CD4-positive, alpha-beta T cell treated with Interleukin-6 for 4 hours (primary cell): ENCODE measurements around the gene CPSF7.

Experiments used
- DNase-seq: peaks from one replicate; pipeline ENCODE4 v3.0.0-alpha.2; 2020; ENCODE audit warnings: mixed read lengths

Gene CPSF7

DNA sequence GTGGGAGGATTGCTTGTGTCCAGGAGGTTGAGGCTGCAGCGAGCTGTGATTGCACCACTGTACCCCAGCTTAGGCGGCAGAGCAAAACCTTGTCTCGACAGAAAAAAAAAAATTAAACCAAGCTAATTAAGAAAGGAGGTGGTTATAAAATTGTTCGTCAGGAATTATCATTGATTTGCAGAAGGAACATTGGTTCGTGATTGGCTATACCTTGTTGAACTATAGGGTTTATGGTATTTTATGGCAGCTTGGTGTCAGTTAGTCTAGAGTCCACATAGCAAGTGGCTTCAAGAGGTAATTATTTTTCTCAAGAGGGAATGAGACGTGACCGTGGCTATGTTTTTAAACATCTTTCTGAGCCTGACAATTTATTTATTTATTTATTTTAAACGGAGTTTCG is 48.9 kb downstream of the CPSF7 start:
- DNase-seq, result no peak

DNA sequence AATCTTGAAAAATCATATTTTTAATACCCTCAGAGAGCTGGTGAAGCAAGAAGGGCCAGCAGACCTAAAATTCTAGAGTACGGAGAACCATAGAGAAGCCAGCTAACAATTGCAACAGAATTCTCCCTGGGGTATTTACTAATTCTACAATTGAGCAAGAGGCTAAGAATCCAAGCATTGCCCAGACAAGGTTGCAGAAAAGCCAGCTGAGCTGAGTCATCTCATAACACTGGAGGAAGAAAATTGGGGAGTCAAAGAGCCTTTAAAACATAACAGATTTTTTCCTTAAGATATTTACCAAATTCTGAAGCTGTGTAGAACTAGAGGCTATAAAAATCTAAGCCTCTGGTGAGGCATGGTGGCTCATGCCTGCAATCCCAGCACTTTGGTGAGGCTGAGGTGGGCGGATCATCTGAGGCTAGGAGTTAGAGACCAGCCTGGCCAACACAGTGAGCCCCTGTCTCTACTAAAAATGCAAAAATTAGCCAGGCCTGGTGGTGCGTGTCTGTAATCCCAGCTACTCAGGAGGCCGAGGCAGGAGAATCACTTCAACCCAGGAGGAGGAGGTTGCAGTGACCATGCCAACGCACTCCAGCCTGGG is 51.0 kb downstream of the CPSF7 start:
- no peak for DNase-seq

DNA sequence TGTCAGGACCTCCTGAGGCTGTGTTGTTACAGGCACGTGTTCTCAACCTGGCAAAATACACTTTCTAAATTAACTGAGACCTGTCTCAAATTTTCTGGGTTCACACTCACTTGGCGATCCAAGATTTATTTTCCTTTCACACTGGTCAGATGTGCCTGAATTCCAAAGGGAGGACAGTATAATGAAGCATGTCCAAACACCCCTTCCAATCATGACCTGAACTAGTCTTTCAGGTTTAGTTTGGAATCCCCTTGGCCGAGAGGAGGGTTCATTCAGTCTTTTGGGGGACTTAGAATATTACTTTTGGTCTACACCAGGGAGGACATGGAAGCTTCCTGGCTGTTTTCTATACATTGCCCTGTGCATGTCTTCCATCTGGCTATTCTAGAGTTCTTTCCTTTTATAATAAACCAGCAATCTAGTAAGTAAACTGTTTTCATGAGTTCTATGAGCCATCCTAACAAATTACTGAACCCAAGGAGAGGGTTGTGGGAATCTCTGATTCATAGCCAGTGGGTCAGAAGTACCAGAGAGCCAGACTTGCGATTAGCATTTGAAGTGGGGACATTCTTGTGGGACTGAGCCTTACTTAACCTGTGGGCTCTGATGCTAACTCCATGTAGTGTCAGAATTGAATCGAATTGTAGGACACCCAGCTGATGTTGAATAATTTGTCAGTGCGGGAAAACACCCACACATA is 52.2 kb downstream of the CPSF7 start:
- no peak for DNase-seq

DNA sequence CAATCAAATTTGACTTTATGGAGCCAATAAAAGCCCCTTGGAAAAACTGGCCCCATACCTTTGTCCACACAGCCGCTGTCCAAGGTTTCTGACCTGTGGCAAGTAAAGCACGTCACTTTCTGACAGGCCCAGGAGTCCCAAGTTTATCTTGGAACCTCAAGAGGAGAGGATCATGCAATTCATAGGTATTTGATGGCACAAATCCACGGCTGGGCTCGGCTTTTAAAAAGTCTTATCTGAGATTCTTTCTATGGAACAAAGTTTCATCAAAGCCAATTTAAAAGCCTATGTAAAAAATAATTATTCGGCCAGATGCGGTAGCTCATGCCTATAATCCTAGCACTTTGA is 54.0 kb downstream of the CPSF7 start:
- no peak for DNase-seq

DNA sequence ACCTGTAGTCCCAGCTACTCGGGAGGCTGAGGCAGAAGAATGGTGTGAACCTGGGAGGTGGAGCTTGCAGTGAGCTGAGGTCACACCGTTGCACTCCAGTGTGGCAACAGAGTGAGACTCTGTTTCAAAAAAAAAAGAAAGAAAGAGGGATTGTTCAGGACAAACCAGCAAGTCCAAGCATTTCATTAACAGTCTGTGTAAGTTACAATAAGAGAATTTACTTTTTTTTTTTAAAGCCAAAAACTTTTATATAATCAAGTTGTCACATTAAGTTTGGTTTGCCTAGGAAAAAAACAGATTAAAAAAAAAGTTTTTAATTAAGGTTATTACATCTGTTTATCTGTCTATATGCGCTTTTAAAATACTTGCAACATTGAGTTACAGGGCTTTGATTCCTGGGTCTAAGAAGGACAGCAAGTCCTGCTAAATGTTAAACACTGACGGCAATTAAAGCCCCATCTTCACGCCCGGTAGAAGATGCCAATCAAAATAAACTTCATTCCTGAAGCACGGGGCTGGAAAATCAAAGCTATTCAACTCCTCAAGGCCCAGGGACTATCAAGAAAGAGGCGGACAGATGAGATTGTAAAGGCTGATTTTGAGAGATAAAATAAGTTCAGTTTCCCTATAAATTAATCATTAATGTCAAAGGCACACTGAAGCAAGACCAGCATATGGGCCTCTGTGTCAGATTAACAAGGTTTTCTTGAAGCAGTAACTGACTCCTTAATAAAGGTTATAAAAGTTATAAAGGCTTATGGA is 56.9 kb downstream of the CPSF7 start:
- no peak for DNase-seq

DNA sequence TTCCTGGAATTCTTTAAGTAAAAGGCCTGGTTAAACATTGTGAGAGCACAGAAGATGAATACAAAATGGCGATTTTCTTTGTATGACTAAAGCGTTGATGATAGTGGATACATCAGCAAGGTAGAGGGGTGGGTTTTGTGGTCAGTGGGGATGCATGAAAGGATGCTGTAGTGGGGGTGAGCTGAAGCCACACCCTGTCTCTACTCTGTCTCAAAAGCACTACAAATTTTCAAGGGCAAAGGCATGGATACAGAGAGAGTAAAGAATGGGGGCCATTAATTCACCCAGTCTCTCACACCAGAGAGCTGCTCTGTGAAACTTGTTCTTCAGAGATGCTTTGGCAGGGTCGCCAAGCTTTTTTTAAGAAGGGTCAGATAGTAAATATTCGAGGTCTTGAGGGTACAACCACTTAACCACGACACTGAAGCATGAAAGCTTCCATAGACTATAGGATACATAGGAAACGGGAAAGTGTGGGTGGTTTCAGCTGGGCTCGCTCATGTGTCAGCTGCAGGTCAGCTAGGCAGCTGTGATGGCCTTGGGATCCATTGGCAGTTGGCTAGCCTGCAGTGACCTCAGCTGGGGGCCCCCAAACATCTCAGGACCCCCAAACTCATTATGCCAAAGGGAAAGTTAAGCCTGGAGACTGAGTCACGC is 59.3 kb downstream of the CPSF7 start:
- DNase-seq, result no peak

DNA sequence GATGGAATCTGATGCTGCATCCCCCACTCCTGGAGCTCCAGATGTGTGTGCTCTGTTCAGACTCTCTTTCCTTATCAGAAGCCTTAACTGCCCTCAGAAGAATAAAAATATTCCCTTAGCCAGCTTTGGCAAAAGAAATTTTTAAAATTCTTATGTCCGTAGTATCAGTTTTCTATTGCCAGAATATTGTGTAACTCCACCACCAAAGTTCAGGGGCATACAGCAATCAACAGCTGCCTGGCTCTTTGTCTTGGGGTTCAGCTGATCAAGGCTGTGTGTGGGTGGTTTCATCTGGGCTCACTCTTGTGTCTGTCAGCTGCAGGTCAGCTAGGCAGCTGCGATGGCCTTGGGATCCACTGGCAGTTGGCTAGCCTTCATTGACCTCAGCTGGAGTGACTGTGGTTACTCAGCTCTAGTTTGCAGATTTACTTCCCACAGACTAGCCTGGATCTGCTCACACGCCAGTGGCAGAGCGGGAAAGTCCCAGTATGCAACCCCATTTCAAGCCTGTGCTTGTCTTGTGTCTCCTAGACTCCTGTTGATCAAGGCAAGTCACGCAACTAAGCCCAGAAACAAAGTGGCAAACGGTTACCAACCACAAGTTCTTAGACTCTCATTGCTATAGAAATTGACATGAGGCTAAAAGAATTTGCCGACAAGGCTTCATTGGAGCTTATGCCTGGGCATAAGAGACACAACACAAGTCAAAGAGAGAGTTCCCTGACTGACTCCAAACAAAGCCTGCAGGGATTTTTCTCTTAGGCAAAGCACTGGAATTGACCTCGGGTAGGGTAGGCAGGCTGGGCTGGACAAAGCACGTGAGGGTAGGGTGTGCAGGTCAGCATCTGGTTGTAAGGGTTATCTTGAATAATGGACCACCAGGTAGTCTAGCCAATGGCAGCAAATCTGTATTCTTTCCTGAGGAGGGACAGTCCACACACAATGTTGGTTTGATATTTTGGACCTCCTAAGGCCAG is 60.1 kb downstream of the CPSF7 start:
- no peak for DNase-seq

DNA sequence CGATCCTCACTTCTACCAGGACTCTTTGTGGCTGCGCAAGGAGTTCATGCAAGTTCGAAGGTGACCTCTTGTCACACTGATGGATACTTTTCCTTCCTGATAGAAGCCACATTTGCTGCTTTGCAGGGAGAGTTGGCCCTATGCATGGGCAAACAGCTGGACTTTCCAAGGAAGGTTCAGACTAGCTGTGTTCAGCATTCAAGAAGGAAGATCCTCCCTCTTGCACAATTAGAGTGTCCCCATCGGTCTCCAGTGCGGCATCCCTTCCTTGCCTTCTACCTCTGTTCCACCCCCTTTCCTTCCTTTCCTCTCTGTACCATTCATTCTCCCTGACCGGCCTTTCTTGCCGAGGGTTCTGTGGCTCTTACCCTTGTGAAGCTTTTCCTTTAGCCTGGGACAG is 61.1 kb downstream of the CPSF7 start:
- DNase-seq, result no peak

DNA sequence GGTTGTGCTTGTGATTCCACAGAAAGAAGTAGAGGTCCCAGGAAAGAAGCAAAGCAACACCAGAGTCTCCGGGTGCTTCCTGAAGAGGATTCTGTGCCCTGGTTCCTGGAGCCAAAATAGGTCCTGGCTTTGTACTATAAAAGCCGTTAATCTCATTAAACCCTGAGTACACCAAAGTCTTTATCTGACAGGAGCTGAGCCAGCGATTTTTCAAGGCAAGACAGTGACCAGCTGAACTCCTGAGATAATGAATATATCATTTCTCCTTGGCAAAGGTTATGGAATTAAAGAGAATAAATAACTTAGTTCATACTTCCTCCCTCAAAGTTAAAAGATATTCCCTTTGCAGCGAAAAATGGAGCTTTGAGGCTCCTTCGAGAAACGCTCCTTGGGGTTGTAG is 62.4 kb downstream of the CPSF7 start:
- no peak for DNase-seq

DNA sequence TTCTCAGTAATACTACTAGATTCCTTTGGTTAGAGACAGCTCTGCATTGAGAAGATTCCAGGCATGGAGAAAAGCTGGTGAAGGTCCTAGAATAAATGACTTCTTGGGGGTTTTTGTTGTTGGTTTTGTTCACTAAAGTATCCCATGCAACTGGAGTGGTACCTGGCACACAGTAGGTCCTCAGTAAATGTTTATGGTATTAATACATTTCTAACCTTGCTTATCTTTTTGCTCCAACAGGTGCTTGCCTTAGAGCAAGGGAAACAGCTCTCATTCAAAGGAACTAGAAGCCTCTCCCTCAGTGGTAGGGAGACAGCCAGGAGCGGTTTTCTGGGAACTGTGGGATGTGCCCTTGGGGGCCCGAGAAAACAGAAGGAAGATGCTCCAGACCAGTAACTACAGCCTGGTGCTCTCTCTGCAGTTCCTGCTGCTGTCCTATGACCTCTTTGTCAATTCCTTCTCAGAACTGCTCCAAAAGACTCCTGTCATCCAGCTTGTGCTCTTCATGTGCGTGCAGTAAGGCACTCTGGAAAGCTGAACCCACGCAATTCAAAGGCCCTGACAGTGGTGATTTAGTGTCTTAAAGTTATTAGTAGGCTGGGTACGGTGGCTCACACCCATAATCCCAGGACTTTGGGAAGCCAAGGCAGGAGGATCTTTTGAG is 65.6 kb downstream of the CPSF7 start:
- no peak for DNase-seq

DNA sequence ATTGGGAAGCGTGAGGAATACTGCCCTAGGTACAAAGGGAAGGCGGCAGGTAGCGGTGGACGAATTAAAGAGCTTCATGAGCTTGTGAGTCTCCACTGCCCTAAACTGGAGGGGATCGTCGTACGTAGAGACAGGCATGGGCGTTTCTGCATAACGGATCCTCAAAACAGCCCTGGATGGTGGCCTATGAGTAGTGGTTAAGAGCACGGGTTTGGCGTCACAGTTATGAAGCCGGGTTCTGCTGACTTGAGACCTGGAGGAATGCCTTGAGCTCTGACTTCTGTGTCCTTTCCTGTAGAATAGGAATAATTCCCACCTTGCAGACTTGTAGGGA is 67.3 kb downstream of the CPSF7 start:
- no peak for DNase-seq

DNA sequence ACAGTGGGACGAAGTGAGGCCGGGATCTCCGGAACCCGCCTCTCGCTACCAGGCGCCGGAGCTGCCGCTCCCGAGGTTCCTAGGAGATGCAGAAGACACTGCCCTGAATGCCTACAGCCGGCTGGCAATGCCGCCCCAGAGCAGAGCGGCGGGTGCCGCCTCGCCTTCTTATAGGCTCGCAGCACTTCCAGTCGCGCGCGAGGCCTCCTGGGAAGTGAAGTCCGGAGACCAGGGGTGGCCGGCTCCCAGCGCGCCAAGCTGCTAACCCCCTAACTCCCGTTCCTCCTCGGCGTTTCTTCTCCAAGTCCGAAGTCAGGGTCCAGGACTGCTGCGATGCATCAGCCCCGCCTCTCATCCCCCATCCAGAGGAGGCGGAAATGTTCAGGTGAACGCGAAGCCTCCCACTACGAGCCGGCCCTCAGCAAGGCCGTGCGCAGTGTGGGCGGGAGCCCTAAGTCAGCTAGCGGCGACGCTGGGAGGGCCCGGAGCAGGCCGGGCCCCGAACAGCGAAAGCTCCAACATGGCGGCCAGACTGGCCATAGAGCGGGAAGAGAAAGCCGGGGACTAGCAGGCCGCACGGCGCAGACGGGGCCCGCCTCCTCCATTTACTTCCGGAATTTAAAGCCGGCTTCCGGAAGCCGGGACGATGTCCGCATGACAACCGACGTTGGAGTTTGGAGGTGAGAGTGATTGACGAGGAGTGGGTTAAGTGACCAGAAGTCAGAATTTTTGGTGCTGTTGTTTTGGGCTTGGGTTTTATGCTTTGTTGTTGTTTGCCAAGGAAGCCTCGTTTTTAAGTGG is 67.8 kb downstream of the CPSF7 start, which contains the start of the genes CYB561A3 and TMEM138:
TSS of gene CYB561A3 (minus strand) at position 142 of the 801 bp plus-strand sequence. CDS start 5,169 bp downstream, outside the sequence.
TSS of gene TMEM138 (plus strand) at position 634 of the 801 bp plus-strand sequence. CDS start 2,017 bp downstream, outside the sequence.
- DNase-seq, result peak; percentile 90

DNA sequence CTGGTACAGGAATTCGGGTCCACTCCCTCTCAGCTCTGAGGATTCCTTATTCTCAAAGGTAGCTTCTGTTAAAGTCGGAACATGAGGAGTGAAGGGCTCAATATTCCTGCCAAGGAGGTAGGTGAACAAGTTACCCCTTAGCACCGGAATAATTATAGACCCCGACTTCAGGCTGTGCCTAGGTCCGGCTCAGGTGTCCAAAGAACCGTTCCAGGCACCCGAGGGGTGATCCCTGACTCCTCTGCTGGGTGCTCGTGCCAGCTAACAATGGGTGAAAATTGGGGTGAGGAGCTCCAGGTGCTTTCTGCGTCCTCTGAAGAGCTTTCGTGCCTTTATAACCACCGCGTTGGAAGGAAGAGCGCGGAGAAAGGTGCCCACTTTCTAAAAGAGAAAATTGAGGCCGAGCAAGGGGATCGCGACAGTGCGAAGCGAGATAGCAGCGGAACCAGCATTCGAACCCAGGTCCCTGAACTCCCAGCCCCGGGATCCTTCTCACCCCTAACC is 68.5 kb downstream of the CPSF7 start:
- no peak for DNase-seq

DNA sequence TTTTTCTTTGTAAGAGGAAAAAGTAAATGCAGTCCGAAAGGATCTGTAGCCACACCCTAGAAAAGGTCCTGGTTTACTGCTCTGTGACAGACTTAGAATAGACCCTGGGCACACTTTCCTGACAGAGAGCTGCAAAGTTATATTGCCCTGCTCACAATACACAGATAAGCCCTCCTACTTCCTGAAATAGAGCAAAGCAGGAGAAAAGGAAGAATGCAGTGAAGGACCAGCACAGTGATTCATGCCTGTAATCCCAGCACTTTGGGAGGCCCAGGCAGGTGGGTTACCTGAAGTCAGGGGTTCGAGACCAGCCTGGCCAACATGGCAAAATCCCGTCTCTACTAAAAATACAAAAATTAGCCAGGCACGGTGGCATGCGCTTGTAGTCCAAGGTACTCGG is 70.3 kb downstream of the CPSF7 start:
- no peak for DNase-seq

DNA sequence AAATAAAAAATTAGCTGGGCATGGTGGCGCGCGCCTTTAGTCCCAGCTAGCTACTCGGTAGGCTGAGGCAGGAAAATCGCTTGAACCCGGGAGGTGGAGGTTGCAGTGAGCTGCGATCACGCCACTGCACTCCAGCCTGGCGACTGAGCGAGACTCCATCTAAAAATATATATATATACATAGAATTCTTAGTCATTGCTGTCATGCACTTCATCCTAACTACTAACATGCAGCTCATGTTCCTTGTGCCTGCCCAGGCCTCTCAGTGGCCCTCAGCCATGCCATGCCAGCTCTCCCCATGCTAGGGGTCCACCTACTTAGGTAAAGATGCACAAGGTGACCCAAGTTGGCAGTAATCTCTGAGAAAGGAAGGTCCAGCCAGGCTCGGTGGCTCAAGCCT is 71.2 kb downstream of the CPSF7 start:
- DNase-seq, result no peak

DNA sequence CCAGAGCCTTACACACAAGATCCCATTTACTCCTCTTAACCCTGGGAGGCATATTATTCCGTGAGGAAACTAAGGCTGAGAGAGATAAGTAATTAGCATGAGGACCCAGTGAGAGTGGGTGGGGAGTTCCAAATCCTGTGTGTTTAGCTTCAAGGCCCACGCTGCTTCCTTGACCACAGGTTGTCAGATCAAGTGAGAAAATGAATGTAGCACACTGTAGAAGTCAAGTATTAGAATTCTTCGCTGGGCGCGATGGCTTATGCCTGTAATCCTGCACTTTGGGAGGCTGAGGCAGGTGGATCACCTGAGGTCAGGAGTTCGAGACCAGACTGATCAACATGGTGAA is 71.9 kb downstream of the CPSF7 start:
- DNase-seq, result no peak

DNA sequence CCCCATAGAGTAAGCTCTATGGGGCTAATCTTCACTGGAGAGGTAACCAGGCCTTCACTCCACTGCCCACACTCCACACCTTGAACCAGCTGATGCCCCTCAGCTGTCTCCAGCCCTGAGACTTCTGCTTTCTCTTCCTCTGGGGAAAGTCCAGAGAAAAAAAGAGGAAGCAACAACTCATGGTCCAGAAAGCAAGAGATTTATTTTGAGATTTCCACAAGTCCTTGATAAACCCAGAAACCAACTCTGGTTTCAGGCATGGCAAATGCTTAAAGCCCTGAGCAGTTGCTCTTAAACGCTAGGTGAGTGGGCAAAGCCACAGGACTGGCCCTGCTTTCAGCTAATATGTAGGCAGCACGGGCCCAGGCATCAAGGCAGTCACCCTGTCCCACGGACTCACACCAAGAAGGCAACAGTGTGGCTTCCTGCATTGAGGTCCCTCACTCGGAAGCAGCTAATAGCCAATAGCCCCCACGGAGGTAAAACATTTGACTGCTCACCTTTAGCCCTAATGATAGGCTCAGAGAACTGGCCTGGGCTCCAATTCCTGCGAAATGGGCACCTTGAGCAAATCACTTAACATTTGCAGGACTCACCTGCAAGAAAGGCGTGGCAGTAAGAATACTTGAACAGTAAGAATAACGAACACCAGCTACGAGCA is 72.4 kb downstream of the CPSF7 start:
- DNase-seq, result no peak

DNA sequence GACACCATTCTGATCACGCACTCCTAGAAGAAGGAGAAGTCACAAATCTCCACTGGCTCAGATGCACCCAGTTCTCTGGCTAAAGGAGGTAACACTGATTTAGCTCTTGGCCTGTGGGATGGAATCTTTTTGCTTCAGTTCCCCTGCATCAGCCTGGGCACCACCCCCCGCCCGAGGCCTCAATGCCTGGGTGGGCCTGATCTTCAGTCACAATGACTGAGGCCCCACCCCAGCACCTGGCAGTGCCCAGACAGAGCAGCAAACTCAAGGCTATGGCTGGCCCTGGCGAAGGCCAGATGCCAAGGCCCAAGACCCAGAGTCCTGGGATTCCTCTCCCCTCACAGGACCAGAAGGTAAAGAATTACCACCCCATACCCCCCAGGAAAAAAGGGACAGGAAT is 73.1 kb downstream of the CPSF7 start:
- no peak for DNase-seq

DNA sequence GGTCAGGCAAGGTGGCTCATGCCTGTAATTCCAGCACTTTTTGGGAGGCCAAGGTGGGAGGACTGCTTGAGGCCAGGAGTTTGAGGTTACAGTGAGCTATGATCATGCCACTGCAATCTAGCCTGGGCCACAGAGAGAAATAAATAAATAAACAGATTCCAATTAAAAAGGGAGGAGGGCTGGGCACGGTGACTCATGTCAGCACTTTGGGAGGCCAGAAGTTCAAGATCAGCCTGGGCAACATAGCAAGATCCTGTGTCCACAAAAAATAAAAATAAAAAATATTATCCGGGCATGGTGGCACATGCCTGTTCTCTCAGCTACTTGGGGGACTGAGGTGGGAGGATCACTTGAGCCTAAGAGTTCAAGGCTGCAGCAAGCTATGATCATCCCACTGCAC is 75.6 kb downstream of the CPSF7 start:
- no peak for DNase-seq
